ENCODE measurements around the gene CLEC10A.
A peak's percentile ranks its signal among the peaks of the same experiment; 100 is the strongest.

GRCh38 chr17:7042501-7043181 is 37.4 kb downstream of the CLEC10A start:
- TF ChIP-seq CTCF (optimal IDR thresholded peaks at IDR 0.05 in 1 of 3, IDR thresholded peaks at IDR 0.05 in 1 of 3, conservative IDR thresholded peaks at IDR 0.05 in 1 of 3; ENCODE audit: extremely low read depth in 1 of 3, insufficient read depth in 2 of 3, low read length in 3 of 3) (no peak), EZH2 (IDR thresholded peaks at IDR 0.05; ENCODE audit: low read length) (peak; percentile 20)
